ENCODE measurements around the gene AJM1. TPM values are rescaled to one million over a fixed set of nuclear protein-coding genes. Genes with fewer than 3 reads are reported as not detected.

The AJM1 gene
- total RNA-seq, 4 donors from 2014 or later = 0.72 to 2.5 (median 0.78) TPM

- ATAC-seq (ENCODE audit: low FRiP score) (no peak), DNase-seq (ENCODE audit: low spot score) (no peak)
- TF ChIP-seq, protein P1, sequence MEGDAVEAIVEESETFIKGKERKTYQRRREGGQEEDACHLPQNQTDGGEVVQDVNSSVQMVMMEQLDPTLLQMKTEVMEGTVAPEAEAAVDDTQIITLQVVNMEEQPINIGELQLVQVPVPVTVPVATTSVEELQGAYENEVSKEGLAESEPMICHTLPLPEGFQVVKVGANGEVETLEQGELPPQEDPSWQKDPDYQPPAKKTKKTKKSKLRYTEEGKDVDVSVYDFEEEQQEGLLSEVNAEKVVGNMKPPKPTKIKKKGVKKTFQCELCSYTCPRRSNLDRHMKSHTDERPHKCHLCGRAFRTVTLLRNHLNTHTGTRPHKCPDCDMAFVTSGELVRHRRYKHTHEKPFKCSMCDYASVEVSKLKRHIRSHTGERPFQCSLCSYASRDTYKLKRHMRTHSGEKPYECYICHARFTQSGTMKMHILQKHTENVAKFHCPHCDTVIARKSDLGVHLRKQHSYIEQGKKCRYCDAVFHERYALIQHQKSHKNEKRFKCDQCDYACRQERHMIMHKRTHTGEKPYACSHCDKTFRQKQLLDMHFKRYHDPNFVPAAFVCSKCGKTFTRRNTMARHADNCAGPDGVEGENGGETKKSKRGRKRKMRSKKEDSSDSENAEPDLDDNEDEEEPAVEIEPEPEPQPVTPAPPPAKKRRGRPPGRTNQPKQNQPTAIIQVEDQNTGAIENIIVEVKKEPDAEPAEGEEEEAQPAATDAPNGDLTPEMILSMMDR (IDR thresholded peaks at IDR 0.05) = no peak
Observed at GRCh38 chr9:136854113-136854841, 12.0 kb downstream of the AJM1 start.

- TF ChIP-seq, protein P1 (IDR thresholded peaks at IDR 0.05) = no peak
- DNase-seq (ENCODE audit: low spot score) (no peak), ATAC-seq (ENCODE audit: low FRiP score) (no peak)
Observed at GRCh38 chr9:136854842-136855460, 12.7 kb downstream of the AJM1 start.

DNA sequence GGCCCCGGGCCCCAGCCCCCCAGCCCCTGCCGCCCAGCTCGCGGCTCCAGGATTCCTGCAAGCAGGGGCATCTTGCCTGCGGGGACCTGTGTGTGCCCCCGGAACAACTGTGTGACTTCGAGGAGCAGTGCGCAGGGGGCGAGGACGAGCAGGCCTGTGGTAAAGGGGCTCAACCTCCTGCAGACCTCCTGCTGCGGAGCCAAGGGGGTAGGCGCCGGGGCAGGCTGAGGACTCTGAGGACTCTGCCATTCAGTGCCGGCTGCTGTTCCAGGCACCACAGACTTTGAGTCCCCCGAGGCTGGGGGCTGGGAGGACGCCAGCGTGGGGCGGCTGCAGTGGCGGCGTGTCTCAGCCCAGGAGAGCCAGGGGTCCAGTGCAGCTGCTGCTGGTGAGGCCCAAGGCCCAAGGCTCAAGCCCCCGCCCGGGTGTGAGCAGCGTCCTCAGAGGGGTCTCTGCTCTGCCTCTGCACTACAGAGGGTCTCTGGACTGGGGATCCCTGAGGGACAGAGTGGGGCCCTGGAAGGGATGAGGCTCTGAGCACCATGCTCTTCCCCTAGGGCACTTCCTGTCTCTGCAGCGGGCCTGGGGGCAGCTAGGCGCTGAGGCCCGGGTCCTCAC is 13.3 kb downstream of the AJM1 start:
- TF ChIP-seq, protein P1 (IDR thresholded peaks at IDR 0.05) = no peak
- no peak for DNase-seq (ENCODE audit: low spot score)
- no peak for ATAC-seq (ENCODE audit: low FRiP score)

GRCh38 chr9:136856079-136856476 is 13.8 kb downstream of the AJM1 start:
- TF ChIP-seq, protein P1 (IDR thresholded peaks at IDR 0.05) = no peak
- ATAC-seq (ENCODE audit: low FRiP score) = no peak
- DNase-seq (ENCODE audit: low spot score) = no peak

DNA sequence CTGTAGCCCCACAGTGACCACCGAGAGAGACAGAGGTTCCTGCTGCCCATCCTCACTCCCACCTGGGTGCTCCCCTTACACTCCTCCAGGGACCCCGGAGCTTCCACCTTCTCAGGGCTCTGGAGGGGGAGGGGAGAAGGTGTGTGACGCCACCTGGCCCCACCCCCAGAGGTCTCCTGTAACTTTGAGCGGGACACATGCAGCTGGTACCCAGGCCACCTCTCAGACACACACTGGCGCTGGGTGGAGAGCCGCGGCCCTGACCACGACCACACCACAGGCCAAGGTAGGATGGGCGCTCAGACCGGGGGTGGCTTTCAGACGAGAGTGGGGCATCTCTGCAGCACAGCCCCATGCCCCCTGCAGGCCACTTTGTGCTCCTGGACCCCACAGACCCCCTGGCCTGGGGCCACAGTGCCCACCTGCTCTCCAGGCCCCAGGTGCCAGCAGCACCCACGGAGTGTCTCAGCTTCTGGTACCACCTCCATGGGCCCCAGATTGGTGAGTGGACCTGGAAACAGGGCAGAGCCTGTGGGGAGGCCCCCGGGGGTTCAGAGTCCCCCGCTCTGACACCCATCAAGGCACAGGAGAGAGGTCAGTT is 14.4 kb downstream of the AJM1 start:
- TF ChIP-seq, protein P1 (IDR thresholded peaks at IDR 0.05) = no peak
- DNase-seq (ENCODE audit: low spot score) = no peak
- ATAC-seq (ENCODE audit: low FRiP score) = no peak

- TF ChIP-seq, protein P1 (IDR thresholded peaks at IDR 0.05) = no peak
- ATAC-seq (ENCODE audit: low FRiP score) = no peak
- no peak for DNase-seq (ENCODE audit: low spot score)
Observed at GRCh38 chr9:136857166-136857565, 14.9 kb downstream of the AJM1 start.
